ENCODE data around the gene ZNF341.
A peak's percentile ranks its signal among the peaks of the same experiment; 100 is the strongest.

Gene ZNF341

DNA sequence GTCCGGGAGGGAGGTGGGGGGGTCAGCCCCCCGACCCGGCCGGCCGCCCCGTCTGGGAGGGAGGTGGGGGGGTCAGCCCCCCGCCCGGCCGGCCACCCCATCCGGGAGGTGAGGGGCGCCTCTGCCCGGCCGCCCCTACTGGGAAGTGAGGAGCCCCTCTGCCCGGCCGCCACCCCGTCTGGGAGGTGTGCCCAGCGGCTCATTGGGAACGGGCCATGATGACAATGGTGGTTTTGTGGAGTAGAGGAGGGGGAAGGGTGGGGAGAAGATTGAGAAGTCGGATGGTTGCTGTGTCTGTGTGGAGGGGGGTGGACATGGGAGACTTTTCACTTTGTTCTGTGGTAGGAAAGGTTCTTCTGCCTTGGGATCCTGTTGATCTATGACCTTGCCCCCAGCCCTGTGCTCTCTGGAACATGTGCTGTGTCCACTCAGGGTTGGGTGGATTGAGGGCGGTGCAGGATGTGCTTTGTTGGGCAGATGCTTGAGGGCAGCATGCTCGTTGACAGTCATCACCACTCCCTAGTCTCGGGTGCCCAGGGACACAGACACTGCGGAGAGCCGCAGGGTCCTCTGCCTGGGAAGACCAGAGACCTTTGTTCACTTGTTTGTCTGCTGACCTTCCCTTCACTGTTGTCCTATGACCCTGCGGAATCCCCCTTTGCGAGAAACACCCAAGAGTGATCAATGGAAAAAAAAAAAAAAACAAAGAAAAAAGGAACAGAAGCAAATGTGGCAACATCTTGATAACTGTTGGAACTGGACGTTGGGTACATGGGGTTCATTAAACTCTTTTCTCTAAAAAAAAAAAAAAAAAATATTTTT is 30.0 kb upstream of the ZNF341 start:
- no peak for DNase-seq

GRCh38 chr20:33702861-33703260 is 28.9 kb upstream of the ZNF341 start:
- DNase-seq = peak in 21 of 56 donors; percentile 9 to 47 (median 24)

GRCh38 chr20:33703498-33704137 is 28.2 kb upstream of the ZNF341 start:
- no peak for DNase-seq

- DNase-seq = no peak
Observed at GRCh38 chr20:33704197-33704924, 27.4 kb upstream of the ZNF341 start.

- no peak for DNase-seq
Observed at GRCh38 chr20:33707668-33708067, 24.1 kb upstream of the ZNF341 start.

GRCh38 chr20:33709398-33709797 is 22.4 kb upstream of the ZNF341 start:
- no peak for DNase-seq

DNA sequence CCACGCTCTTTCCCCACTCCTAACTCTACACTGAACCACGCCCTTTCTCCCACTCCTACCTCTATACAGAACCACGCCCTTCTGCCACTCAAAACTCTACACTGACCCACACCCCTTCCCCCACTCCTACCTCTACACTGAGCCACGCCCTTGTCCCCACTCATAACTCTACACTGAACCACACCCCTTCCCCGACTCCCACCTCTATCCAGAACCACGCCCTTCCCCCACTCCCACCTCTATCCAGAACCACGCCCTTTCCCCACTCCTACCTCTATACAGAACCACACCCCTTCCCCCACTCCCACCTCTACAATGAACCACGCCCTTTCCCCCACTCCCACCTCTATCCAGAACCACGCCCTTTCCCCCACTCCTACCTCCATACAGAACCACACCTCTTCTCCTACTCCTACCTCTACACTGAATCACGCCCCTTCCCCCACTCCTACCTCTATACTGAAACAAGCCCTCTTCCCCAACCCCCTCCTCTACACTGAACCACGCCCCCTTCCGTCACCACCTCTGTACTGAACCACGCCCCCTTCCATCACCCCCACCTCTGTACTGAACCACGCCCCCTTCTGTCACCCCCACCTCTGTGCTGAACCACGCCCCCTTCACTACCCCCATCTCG is 21.8 kb upstream of the ZNF341 start:
- DNase-seq = no peak

GRCh38 chr20:33710681-33711445 is 20.9 kb upstream of the ZNF341 start:
- no peak for DNase-seq

GRCh38 chr20:33711446-33711738 is 20.4 kb upstream of the ZNF341 start:
- DNase-seq = no peak

DNA sequence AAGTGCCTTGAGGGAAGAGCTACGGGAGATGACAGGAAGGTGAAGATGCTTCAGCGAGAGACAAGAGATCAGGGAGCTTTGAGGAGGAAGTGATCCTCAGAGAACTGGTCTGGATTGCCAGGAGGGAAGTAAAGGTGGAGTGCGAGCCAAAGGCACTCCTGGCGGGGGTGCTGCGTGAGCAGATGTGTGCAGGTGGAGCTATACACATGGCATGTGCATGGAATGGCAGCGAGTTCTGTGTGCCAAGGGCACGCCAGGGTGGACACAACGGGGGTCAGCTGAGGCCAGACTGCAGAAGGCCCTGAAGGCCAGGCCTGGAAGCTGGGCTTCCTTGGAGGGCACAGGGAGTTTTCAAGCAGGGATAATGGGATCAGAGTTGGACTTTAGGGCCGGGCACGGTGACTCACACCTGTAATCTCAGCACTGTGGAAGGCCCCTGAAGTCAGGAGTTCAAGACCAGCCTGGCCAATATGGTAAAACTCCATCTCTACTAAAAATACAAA is 17.9 kb upstream of the ZNF341 start:
- DNase-seq = no peak

DNA sequence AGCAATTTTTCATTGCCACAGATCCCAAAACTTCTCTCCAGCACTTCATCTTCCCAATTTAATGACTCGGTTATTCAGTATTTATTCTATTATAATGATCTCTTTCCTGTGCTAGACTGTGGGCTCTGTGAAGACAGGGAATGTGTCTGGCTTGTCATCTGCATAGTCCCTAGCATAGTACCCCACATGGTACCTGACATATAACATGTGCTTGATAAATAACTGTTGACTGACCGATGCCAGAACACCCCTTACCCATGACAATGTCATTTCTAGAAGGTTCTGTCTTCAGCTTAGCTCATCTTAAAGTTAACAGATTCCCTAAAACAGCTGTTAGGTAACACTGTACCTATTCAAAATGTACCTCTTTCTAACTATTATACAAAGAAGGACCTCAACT is 15.3 kb upstream of the ZNF341 start:
- no peak for DNase-seq

GRCh38 chr20:33719277-33719988 is 12.4 kb upstream of the ZNF341 start:
- DNase-seq = no peak

- DNase-seq = peak; percentile 66 to 99 (median 92)
Observed at GRCh38 chr20:33719989-33720709, 11.6 kb upstream of the ZNF341 start, which contains the start of gene PXMP4. TSS of gene PXMP4 (minus strand) at chr20:33720310. CDS start at chr20:33720207, 103 bp downstream.

- DNase-seq = no peak
Observed at GRCh38 chr20:33721391-33722140, 10.2 kb upstream of the ZNF341 start.

- DNase-seq = no peak
Observed at GRCh38 chr20:33724439-33725094, 7.2 kb upstream of the ZNF341 start.

GRCh38 chr20:33725607-33726264 is 6.1 kb upstream of the ZNF341 start:
- no peak for DNase-seq

DNA sequence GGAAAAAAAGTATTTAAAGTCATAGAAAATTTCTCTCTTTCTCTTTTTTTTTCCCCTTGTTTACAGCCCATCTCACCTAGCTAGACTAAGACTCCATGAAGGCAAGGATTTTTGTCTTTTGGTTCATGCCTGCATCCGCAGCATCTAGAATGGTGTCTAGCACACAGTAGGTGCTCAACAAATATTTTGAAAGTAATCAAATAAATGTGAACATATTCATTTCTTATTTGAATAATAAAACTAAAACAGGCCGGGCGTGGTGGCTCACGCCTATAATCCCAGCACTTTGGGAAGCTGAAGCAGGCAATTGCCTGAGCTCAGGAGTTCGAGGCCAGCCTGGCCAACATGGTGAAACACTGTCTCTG is 4.7 kb upstream of the ZNF341 start:
- DNase-seq = no peak

DNA sequence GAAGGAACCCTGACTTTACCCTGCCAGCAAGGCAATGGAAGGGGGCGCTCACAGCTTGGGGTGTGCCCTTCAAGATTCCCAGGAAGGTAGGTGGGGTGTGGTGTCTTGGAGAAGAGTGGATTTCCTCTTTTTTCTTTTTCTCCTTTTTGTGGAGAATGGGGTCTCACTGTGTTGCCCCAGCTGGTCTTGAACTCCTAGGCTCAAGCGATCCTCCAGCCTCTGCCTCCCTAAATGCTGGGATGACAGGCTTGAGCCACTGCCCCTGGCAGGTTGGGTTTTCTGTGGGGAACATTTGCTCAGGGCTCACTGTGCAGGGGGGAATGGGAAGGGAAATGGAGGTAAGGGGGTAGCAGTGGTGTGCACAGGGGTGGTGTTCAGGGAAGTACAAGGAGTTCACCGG is 4.0 kb upstream of the ZNF341 start:
- no peak for DNase-seq
